Adrenal gland (tissue), 5 donors: ENCODE data around the gene PARP2.

Source experiments
- POLR2A ChIP-seq, 2 donors: fragments of 450-650 bp; IDR thresholded peaks; one replicate each; pipeline ENCODE4 v1.6.1; 2017; ENCODE audit warnings: antibody characterized with exemption in 2 of 2, mild to moderate bottlenecking in 2 of 2, moderate library complexity in 1 of 2
- TF ChIP-seq, protein P1 (sequence below), 6 experiments: fragments of 450-650 bp in 4 of 6; fragments of 200-600 bp in 2 of 6; sonication (generic) in 1 of 6; IDR thresholded peaks; 1 replicate in 5 of 6; 2 replicates in 1 of 6; pipeline versions ENCODE4 v1.5.1 to v1.8.0; 2016 to 2021; ENCODE audit warnings: antibody characterized with exemption in 6 of 6, mild to moderate bottlenecking in 2 of 6, moderate library complexity in 1 of 6
- donor health status: DM: no; HTN: no; CAD: no.

DNA sequence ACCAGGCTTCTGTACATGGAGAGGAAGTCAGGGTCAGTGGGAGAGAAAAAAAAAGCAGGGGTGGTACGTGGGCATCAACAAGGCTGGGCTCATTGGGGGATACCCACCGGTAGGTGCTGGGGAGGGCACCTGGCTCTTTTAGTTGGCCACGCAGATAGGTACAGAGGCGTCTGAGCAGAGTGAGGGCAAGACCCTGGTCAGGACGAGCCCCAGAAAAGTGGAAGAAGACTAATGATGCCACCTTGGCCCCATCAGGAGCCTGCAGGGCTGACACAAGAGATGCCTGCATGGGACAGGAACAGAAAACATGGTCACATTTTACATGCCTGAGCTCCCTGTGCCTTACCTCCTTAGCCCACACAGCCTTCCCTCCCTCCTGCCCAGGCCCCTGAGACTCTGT lies 40.2 kb downstream of the PARP2 start:
- TF ChIP-seq, protein P1, sequence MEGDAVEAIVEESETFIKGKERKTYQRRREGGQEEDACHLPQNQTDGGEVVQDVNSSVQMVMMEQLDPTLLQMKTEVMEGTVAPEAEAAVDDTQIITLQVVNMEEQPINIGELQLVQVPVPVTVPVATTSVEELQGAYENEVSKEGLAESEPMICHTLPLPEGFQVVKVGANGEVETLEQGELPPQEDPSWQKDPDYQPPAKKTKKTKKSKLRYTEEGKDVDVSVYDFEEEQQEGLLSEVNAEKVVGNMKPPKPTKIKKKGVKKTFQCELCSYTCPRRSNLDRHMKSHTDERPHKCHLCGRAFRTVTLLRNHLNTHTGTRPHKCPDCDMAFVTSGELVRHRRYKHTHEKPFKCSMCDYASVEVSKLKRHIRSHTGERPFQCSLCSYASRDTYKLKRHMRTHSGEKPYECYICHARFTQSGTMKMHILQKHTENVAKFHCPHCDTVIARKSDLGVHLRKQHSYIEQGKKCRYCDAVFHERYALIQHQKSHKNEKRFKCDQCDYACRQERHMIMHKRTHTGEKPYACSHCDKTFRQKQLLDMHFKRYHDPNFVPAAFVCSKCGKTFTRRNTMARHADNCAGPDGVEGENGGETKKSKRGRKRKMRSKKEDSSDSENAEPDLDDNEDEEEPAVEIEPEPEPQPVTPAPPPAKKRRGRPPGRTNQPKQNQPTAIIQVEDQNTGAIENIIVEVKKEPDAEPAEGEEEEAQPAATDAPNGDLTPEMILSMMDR (IDR thresholded peaks at IDR 0.05), result no peak
- no peak for TF ChIP-seq POLR2A (IDR thresholded peaks at IDR 0.05)
